Limb (tissue), 2 donors: ENCODE measurements around the gene ZMIZ1.

Source experiments
- DNase-seq, 2 donors: peaks; one replicate each; pipeline ENCODE4 v3.0.0-alpha.2; 2016; ENCODE audit errors: extremely low spot score in 2 of 2

Gene ZMIZ1

DNA sequence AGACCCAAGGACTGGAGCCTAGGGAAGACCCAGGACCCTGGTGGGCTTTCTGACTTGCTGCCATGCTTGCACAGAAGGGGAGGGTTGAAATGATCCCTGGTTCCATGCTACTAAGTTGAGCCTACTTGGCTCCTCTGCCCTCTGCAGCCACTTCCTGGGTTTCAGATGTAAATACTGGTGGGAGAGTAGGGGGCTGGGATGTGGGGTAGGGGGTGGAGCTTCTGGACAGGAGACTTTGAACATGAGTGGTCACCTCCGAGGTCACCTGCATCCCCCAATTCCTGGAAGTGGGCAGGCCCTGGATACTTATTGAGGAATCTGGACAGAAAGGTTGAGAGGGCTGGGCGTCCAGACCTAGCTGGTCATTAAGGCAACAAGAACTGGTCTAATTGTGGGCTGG is 2.9 kb upstream of the ZMIZ1 start:
- DNase-seq: no peak

- peak in 1 of 2 donors; percentile 67 for DNase-seq
Observed at GRCh38 chr10:79066411-79067240, 2.1 kb upstream of the ZMIZ1 start.

DNA sequence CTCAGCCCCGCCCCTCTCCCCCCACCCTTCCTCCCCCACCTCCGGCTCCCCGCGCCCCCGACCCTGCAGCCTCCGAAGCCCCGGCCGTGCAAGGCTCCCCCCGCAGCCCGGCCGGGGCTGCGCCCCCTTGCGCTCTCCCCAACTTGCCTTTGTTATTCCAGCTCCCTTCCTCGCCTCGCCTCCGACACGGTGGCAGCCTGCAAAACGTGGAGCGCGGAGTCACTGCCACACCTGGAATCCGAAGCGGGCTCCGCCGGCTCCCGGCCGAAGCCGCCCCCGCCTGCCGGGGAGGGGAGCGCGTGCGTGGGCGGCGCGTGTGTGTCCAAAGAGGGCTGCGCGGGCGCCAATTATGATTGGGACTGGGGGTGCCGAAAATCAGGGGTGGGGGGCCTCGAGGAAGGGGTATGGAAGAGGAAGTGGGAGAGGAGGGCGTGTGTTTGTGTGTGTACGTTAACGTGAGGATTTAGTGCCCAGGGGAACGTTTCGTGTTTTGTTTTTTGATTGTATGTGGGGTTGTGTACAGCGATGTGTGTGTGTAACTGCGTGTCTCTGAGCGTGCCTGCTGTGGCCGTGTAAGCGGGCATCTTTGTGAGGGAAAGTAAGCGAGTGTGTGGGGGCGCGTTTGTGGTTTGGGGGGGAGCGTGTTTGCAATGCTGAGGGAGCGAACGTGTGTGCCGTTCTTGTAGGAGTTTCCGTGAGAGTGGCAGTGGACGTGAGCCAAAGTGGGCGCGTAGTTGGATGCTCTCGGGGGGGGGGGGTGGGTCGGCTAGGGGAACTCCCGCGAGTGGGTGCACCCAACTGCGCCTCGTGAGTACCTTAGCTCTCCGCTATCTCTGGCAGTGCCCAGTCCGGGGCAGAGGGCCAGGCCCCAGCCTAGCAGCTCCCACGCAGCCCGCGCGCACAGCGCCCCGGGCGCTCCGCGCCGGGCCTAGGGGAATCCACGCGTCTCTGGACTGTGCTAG is 1.2 kb upstream of the ZMIZ1 start:
- DNase-seq: peak; percentile 96 to 99

DNA sequence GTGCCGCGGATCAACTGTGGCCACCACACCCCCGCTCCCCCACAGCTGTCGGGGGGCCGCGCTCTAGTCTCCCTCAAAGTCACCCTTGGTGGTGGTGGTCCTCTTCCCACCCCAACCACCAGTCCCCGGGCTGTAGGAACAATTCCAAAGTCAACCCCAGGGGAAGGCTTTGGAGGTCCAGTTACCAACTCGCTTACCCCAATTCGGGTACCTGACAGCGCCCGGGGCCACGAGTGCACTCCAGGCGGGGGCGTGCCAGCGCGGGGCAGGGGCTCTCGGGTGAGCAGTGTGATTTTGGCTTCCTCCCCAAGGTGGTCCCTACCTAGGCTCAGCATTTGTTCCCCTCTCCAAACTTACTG is 584 bp upstream of the ZMIZ1 start:
- no peak for DNase-seq

DNA sequence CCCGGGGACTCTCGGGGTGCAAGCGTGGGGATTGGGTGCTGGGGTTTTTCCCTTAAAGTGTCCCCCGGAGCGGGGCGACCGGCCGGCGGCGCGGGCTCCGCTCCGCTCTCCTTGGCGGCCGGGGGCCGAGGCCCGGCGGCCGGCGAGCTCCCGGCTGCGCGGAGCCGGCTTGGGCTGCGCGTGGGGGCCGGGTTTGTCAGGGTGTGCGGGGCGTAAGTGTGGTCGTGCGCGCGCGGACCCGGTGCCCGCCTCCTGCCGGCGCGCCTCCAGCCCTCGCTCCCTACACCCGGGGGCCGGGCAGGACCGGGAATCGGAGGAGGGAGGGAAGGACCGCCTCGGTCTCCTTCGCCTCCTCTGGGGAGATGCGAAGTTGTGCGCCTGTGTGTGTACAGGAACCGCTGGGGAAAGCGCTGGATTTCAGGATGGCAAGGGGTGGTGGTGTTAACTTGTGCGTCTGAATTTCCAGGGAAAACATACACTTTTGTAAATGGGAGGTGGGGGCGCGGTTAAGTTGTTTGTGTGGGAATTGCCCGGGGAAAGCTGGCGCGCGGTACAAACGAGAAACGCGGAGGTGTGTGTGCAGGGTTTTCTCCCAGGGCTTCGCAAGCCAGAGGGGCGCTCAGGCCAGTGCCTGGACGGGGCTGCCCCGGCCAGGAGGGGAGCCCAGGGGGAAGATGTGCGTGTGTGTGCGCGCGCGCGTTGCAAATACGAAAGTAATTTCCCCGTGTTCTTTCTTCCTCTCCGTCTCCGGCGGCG is 737 bp downstream of the ZMIZ1 start:
- peak in 1 of 2 donors; percentile 76 for DNase-seq

DNA sequence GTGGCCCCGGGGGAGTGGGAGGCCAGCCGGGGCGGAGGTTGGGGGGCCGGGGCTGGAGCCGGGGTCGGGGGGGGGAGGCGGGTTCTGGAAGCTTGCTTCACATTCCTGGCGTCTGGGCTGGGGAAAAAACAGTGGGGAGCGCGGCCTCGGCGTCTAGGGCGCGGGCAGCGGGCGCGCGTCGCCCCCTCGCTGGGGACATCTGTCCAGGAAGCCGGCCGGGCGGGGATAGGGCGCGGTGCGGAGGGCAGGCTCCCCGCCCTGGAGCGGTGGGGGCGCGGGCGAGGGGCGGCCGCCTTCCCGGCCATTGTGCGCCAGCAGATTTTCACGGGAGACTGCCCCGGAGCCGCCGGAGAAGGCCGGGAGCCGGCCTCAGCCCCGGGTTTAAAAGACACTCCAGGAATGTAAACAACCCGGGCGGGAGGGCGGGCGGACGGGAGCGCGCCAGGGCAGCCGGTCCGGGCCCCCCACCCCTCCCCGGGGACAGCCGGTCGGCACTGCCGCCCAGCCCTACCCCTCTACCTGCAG is 1.4 kb downstream of the ZMIZ1 start:
- peak in 1 of 2 donors; percentile 75 for DNase-seq

- peak; percentile 77 to 81 for DNase-seq
Observed at GRCh38 chr10:79070606-79071395, 2.0 kb downstream of the ZMIZ1 start.

DNA sequence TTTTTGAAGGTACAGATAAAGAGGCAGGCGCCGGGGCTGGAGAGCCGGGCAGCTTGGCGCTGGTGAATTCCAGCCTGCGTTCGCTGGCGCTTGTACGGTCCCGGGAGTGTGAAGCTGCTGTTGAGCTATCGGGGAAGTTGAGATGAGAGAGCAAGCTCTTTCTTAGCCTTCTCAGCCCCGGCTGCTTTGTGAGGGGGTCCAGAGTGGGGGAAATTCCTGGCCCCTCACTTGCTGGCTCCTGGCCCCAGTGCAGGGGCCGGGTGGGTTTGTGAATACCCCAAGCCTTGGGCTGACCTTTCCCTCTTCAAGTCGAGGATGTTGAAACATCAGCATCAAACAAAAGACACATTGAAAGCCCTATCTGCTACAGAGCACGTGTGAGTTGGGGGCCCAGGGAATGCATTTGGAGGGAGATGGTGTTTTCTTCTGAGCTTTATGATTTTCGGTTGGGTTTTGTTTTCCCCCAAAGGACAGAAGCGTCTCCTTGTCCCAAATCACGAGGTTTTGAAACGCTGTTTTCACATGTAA is 2.7 kb downstream of the ZMIZ1 start:
- DNase-seq: peak in 1 of 2 donors; percentile 81

GRCh38 chr10:79072041-79072441 is 3.3 kb downstream of the ZMIZ1 start:
- no peak for DNase-seq

DNA sequence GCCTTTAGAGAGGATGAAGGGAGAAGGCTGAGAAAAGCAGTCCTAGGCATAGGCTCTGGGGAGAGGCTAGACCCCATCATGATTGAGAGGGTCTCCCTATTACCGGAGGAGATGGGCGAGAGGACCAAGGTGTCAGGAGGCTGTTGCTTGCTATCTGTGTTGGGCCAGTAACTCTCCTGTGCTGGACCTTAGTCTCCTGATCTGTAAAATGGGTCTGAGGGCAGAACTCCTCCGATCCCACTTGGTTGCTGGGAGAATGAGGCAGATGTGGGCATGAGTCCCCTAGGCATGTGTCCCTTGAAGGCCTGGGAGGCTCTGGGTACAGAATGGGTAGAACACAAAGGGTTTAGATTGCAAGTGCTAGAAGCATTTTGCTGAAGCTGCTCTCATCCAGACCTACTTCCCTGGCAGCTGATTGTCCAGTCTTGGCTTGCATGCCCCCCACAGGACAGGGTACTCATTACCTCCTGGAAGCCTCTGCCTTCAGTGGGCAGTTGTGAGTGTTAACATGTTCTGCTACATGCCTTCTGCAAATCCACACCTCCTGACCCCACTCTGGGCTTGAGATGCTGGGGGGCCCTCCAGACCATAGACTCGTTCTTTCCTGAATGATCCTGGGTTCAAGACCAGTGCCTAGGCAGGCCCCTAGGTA is 4.4 kb downstream of the ZMIZ1 start:
- DNase-seq: no peak

- peak in 1 of 2 donors; percentile 61 for DNase-seq
Observed at GRCh38 chr10:79073784-79074432, 5.1 kb downstream of the ZMIZ1 start.

- DNase-seq: no peak
Observed at GRCh38 chr10:79074732-79075131, 6.0 kb downstream of the ZMIZ1 start.

GRCh38 chr10:79075418-79075817 is 6.7 kb downstream of the ZMIZ1 start:
- DNase-seq: no peak

DNA sequence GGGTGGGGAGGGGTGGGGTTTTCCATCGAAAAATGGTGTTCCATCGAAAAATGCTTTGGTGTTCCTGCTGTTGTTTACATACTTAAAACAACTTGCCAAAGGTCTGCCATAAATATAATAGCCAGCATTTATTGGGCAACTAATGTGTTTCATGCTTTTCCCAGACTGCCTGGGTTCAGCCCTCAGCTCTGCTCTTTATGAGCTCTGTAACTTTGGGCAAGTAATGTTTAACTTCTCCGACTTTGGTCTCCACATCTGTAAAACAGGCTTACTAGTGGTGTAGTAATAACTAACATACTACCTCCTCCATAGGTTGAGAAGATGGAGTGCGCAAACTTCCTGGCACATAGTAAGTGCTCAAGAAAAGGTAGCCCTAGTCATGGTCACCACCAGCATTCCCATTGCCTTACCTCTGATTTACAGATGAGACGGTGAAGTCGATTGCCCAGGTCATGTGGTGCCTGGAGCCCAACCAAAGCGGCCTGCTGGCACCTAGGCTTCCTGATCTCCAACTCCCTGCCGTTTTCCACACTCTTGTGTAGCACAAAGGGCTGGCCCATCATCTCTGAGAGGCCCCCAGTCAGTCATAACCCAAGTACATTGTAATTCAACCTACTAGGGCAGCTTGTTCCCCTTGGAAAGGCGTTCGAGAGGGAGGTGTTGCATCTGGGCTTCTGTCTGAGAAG is 8.9 kb downstream of the ZMIZ1 start:
- no peak for DNase-seq

DNA sequence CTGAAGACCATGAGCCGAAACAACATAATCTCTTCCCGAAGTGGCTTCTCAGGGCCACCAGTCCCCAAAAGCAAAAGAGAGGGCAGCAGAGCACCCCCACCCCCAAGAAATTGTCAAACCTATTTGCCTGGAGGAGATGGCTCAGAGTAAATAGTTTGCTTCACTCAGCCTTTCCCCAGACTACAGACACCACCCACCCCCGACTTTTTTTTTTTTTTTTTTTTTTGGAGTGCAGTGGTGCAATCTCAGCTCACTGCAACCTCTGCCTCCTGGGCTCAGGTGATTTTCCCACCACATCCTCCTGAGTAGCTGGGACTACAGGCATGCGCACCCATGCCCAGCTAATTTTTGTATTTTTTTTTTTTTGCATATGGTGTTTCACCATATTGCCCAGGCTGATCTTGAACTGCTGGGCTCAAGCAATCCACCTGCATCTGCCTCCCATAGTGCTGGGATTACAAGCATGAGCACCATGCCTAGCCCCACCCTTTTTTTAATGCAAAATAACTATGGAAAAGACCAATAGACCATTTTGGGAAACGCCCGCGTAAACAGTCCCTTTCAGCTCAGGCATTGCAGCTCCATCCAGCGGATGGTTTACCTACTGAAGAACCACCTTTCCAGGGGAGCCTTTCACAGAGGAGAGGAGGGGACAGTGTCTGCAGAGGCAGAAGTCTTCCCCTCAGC is 9.7 kb downstream of the ZMIZ1 start:
- no peak for DNase-seq

DNA sequence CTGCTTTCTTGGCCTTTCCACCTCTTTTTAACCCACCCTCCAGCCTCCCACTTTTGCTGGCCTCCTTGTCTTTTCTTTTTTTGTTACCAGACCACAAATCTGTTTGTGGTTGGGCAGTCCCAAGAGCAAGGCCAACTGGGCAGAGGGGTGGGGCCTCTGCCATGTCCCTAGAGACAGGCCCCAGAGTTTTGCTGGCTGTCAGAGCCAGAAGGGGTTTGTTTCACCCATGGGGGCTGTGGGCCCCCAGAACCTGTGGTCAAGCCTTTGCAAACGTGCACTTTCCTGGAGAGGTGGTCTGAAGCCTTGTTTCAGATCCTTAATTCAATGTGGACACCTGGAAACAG is 10.3 kb downstream of the ZMIZ1 start:
- no peak for DNase-seq

DNA sequence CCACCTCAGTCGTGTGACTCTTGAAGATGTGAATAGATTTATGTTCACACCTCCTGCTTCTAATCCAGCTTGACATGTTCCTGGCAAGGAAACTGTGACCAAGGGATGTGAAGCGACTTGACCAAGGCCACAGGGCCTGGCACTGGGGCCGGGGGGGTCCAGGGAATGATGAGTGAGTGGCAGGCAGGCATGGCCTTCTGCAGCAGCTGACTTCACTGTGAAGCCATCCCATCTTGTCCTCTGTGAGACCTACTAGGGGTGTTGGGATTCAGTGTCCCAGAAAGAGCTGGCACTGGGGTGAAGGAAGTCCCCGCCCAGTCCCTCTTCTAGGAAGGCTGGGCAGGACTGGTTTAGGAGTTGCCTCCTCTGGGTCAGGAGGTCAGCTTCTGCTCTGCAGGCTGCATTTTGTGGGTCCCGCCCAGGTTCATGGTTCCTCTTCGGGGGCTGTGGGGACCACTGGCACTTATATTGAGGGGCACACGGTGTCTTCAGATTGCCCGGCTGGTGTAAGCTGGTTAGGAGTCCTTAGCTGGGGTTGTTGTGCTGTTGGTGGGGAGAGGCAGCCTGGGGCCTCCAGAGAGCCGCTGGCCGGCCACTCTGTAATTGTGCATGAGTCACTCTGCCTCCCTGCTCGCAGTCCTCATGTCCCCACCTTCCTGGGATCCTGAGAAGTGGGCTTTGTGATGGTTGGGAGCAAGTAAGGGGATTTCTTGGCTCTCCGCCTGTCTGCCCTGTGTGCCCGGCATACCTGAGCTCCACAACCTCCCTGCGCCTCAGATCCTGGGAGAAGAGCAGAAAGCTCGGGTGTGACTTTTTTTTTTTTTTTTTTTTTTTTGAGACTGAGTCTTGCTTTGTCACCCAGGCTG is 11.0 kb downstream of the ZMIZ1 start:
- DNase-seq: no peak
